A549 (cell line): ENCODE measurements around the gene PBX1.
"Not testable (repeated sequence)": the region's sequence is repeated elsewhere in the genome, so short reads cannot be mapped to it uniquely, and the experiment has no call there.

Source experiments
- CHD2 ChIP-seq: fragments of 150-350 bp; IDR thresholded peaks from 2 replicates; pipeline ENCODE4 v1.6.1; 2014; ENCODE audit warnings: low read length; ENCODE audit not compliant: partially characterized antibody
- HOXB5 ChIP-seq: fragments of 250-450 bp; sonication (Bioruptor Pico); IDR thresholded peaks from 2 replicates; pipeline ENCODE4 v1.5.0; 2020; ENCODE audit warnings: mild to moderate bottlenecking, moderate library complexity
- JUNB ChIP-seq: fragments of >200 bp; sonication (Bioruptor Twin); formaldehyde crosslinking; IDR thresholded peaks from 2 replicates; pipeline ENCODE4 v1.6.1; 2016

- not testable (repeated sequence) for TF ChIP-seq CHD2, HOXB5, JUNB
Measured at GRCh38 chr1:164552463-164552988, 6.5 kb upstream of the PBX1 start.
